Neuronal stem cell (in vitro differentiated cells): ENCODE measurements around the gene CIT.
"Not testable (repeated sequence)": the region's sequence is repeated elsewhere in the genome, so short reads cannot be mapped to it uniquely, and the experiment has no call there.

Experiments used
- DNase-seq: peaks from one replicate; pipeline ENCODE4 v3.0.0-alpha.2; 2013; ENCODE audit warnings: low spot score
- H2AFZ ChIP-seq: one replicate; pipeline ENCODE4 v1.6.1; 2013; ENCODE audit warnings: mild to moderate bottlenecking, low read length, inconsistent platforms
- H2AK5ac ChIP-seq: 2 replicates; pipeline ENCODE4 v1.6.1; 2013; ENCODE audit warnings: low read depth, mild to moderate bottlenecking, inconsistent platforms, low read length, moderate library complexity, mixed read lengths
- H2BK120ac ChIP-seq: 2 replicates; pipeline ENCODE4 v1.6.1; 2013; ENCODE audit warnings: low read depth, mild to moderate bottlenecking, inconsistent platforms, low read length, moderate library complexity, mixed read lengths
- H2BK12ac ChIP-seq: one replicate; pipeline ENCODE4 v1.6.1; 2013; ENCODE audit warnings: low read length, inconsistent platforms
- H2BK15ac ChIP-seq: 2 replicates; pipeline ENCODE4 v1.6.1; 2013; ENCODE audit warnings: mild to moderate bottlenecking, low read length, inconsistent platforms, mixed read lengths
- H2BK5ac ChIP-seq: one replicate; pipeline ENCODE4 v1.6.1; 2013; ENCODE audit warnings: inconsistent platforms, mild to moderate bottlenecking, low read length, moderate library complexity
- H3K14ac ChIP-seq: one replicate; pipeline ENCODE4 v1.6.1; 2013; ENCODE audit warnings: low read length, inconsistent platforms
- H3K18ac ChIP-seq: 2 replicates; pipeline ENCODE4 v1.6.1; 2013; ENCODE audit warnings: low read length, inconsistent platforms
- H3K23ac ChIP-seq: 2 replicates; pipeline ENCODE4 v1.6.1; 2013; ENCODE audit warnings: low read depth, mild to moderate bottlenecking, mixed read lengths, low read length, inconsistent platforms; ENCODE audit not compliant: poor library complexity
- H3K27ac ChIP-seq: replicated peaks from 3 replicates; pipeline ENCODE4 v1.5.1; 2013; ENCODE audit warnings: low read length, inconsistent platforms
- H3K27me3 ChIP-seq, 3 experiments: 2 replicates each; pipeline ENCODE4 v1.6.1; 2013; ENCODE audit warnings: low read length in 3 of 3, mild to moderate bottlenecking in 2 of 3, inconsistent platforms in 1 of 3, low read depth in 1 of 3, mixed read lengths in 1 of 3, moderate library complexity in 1 of 3; ENCODE audit not compliant: control insufficient read depth in 3 of 3, insufficient read depth in 3 of 3
- H3K36me3 ChIP-seq, 2 donors: replicated peaks in 1 of 2; 2 replicates each; pipeline ENCODE4 v1.6.1; 2013; ENCODE audit warnings: low read length in 2 of 2; ENCODE audit not compliant: control insufficient read depth in 2 of 2, insufficient read depth in 2 of 2
- H3K4ac ChIP-seq: 2 replicates; pipeline ENCODE4 v1.6.1; 2013; ENCODE audit warnings: inconsistent platforms, mild to moderate bottlenecking, low read length, moderate library complexity
- H3K4me1 ChIP-seq, 2 donors: 1 replicate in 1 of 2; 2 replicates in 1 of 2; pipeline ENCODE4 v1.6.1; 2013; ENCODE audit warnings: low read length in 2 of 2, low read depth in 1 of 2; ENCODE audit not compliant: control insufficient read depth in 2 of 2, insufficient read depth in 1 of 2
- H3K4me2 ChIP-seq: one replicate; pipeline ENCODE4 v1.6.1; 2013; ENCODE audit warnings: mild to moderate bottlenecking, low read length, inconsistent platforms; ENCODE audit not compliant: insufficient read depth, poor library complexity, severe bottlenecking
- H3K4me3 ChIP-seq, 2 donors: 2 replicates each; pipeline ENCODE4 v1.5.1; 2013; ENCODE audit warnings: low read length in 2 of 2, mild to moderate bottlenecking in 2 of 2, inconsistent platforms in 1 of 2, moderate library complexity in 1 of 2
- H3K79me1 ChIP-seq: one replicate; pipeline ENCODE4 v1.6.1; 2013; ENCODE audit warnings: low read depth, mild to moderate bottlenecking, inconsistent platforms, low read length, moderate library complexity
- H3K9ac ChIP-seq: one replicate; pipeline ENCODE4 v1.6.1; 2013; ENCODE audit warnings: mild to moderate bottlenecking, low read depth, low read length, inconsistent platforms; ENCODE audit not compliant: poor library complexity
- H3K9me3 ChIP-seq, 2 donors: replicated peaks in 1 of 2; 2 replicates each; pipeline versions ENCODE3 to v1.6.1; 2013; ENCODE audit warnings: low read length in 2 of 2, mild to moderate bottlenecking in 2 of 2, inconsistent platforms in 1 of 2, low read depth in 1 of 2, mixed read lengths in 1 of 2, moderate library complexity in 1 of 2; ENCODE audit not compliant: control insufficient read depth in 2 of 2, insufficient read depth in 1 of 2
- H4K8ac ChIP-seq: one replicate; pipeline ENCODE4 v1.6.1; 2013; ENCODE audit warnings: low read depth, mild to moderate bottlenecking, inconsistent platforms, low read length, moderate library complexity
- H4K91ac ChIP-seq: one replicate; pipeline ENCODE4 v1.6.1; 2013; ENCODE audit warnings: low read length, low read depth, mild to moderate bottlenecking, inconsistent platforms; ENCODE audit not compliant: poor library complexity
- WGBS, 2 donors: extraction: QIAGEN DNeasy Blood & Tissue Kit; methylation state at CpG; one replicate each; pipeline ENCODE4 v1.1.7; 2013; ENCODE audit warnings: missing lambda C conversion rate in 2 of 2, mixed read lengths in 1 of 2; ENCODE audit not compliant: insufficient read length in 2 of 2, insufficient replicate concordance in 1 of 2; ENCODE audit errors: extremely low coverage in 2 of 2; 5-methylcytosine and 5-hydroxymethylcytosine counted together

CIT gene

DNA sequence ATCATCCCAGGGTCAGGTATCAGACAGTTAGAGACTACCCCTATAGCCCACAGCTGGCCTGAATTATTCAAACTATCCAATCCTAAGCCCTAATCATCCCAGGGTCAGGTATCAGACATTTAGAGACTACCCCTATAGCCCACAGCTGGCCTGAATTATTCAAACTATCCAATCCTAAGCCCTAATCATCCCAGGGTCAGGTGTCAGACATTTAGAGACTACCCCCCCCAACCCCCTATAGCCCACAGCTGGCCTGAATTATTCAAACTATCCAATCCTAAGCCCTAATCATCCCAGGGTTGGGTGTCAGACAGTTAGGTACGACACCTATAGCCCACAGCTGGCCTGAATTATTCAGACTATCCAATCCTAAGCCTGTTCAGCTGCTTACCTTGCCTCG is 220.1 kb downstream of the CIT start:
- H3K18ac ChIP-seq, DNase-seq, H2BK15ac ChIP-seq, H3K4me1 ChIP-seq, H2BK12ac ChIP-seq, H2AFZ ChIP-seq, H3K36me3 ChIP-seq, H2BK120ac ChIP-seq, H3K27ac ChIP-seq, H3K23ac ChIP-seq, H2AK5ac ChIP-seq, H2BK5ac ChIP-seq, H4K8ac ChIP-seq, H3K4me3 ChIP-seq, H3K9ac ChIP-seq, H3K27me3 ChIP-seq, H3K4ac ChIP-seq, H3K9me3 ChIP-seq, H3K14ac ChIP-seq, H4K91ac ChIP-seq, H3K79me1 ChIP-seq, H3K4me2 ChIP-seq: not testable (repeated sequence)
- no CpG with 5 or more reads among the region's 2 CpGs for WGBS, 2 donors

GRCh38 chr12:119652665-119653064 is 224.5 kb downstream of the CIT start:
- no CpG with 5 or more reads among the region's 3 CpGs for WGBS, 2 donors
- Histone ChIP-seq H3K79me1 (no peaks in the 10 kb centered on the region), H3K18ac (no peak overlapping the region)

DNA sequence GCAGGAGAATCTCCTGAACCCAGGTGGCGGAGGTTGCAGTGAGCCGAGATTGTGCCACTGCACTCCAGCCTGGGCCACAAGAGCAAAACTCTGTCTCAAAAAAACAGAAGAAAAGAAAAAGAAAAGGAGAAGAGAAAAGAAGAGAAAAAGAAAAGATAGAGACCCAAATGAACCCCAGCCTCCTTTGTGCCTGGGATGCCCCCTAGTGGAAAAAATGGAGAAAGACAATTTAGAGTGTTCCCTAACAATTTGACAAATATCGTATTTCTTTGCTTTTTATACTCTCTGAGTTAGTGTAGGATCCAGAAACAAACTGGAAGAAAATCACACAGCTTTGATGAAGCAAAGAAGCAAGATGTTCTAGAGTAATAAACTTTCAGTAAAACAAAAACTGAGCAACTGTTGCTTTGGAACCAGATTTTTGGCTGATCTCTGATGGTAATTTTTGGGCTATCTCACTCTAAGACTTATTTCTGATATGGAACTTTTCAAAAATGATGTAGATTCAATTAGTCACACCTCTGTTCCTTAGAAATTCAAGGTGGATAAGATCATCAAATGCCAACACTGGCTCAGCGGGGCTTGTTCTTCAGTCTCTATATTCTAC is 227.8 kb downstream of the CIT start:
- H2BK15ac ChIP-seq, result no peak overlapping the region
- WGBS, 2 donors, result no CpG with 5 or more reads among the region's 4 CpGs

More at GRCh38 chr12:119652665-119653064, 224.5 kb downstream of the CIT start:
- no peak overlapping the region for H2BK15ac ChIP-seq
- H3K27ac ChIP-seq, result no peak overlapping the region
- no peak overlapping the region for H3K4me3 ChIP-seq
- no peak overlapping the region for H3K4me2 ChIP-seq
- no peak overlapping the region for H3K23ac ChIP-seq
- no peak overlapping the region for H2BK5ac ChIP-seq
- no peak overlapping the region for H2AFZ ChIP-seq
- DNase-seq, result no peak
- no peak overlapping the region for H3K14ac ChIP-seq
- H3K36me3 ChIP-seq, result no peaks in the 10 kb centered on the region
- H3K27me3 ChIP-seq, result no peaks in the 10 kb centered on the region
- no peak overlapping the region for H4K91ac ChIP-seq
- no peak overlapping the region for H2AK5ac ChIP-seq
- H3K4me1 ChIP-seq, result no peaks in the 10 kb centered on the region
- H3K4ac ChIP-seq, result no peak overlapping the region
- no peak overlapping the region for H2BK12ac ChIP-seq
- H2BK120ac ChIP-seq, result no peak overlapping the region
- H3K9ac ChIP-seq, result no peak overlapping the region
- peaks cover 0 to 2% of the 10 kb centered on the region in 2 donors for H3K9me3 ChIP-seq
- H4K8ac ChIP-seq, result no peak overlapping the region

GRCh38 chr12:119645535-119646059 is 231.5 kb downstream of the CIT start:
- Histone ChIP-seq H3K9me3 (no peaks in the 10 kb centered on the region), H4K8ac (peak overlapping the region; percentile 24), H3K18ac (no peak overlapping the region), H3K14ac (peak overlapping the region; percentile 67), H3K9ac (no peak overlapping the region), H3K23ac (no peak overlapping the region), H3K27ac (no peak overlapping the region), H3K4me3 (no peak overlapping the region), H3K36me3 (no peaks in the 10 kb centered on the region), H2BK5ac (no peak overlapping the region), H4K91ac (no peak overlapping the region), H2BK15ac (no peak overlapping the region), H3K79me1 (no peaks in the 10 kb centered on the region), H2AK5ac (no peak overlapping the region), H3K4ac (no peak overlapping the region), H2AFZ (no peak overlapping the region), H3K4me1 (no peaks in the 10 kb centered on the region), H3K27me3 (no peaks in the 10 kb centered on the region), H2BK120ac (no peak overlapping the region), H3K4me2 (no peak overlapping the region), H2BK12ac (no peak overlapping the region)
- WGBS, 2 donors, result no CpG with 5 or more reads among the region's 7 CpGs
- no peak for DNase-seq

More for the DNA sequence above, 227.8 kb downstream of the CIT start:
- Histone ChIP-seq H3K4me1 (no peaks in the 10 kb centered on the region), H3K9ac (no peak overlapping the region), H3K79me1 (no peaks in the 10 kb centered on the region), H3K27me3 (no peaks in the 10 kb centered on the region), H3K9me3 (no peaks in the 10 kb centered on the region), H3K23ac (no peak overlapping the region), H3K4me2 (no peak overlapping the region), H2BK12ac (no peak overlapping the region), H3K4me3 (no peak overlapping the region), H2AK5ac (no peak overlapping the region), H3K36me3 (no peaks in the 10 kb centered on the region), H3K18ac (no peak overlapping the region), H3K27ac (no peak overlapping the region), H4K8ac (no peak overlapping the region), H3K14ac (no peak overlapping the region), H2AFZ (peak overlapping the region; percentile 17), H4K91ac (no peak overlapping the region), H2BK5ac (no peak overlapping the region), H3K4ac (no peak overlapping the region), H2BK120ac (no peak overlapping the region)
- peak; percentile 8 for DNase-seq
